Neuronal stem cell (in vitro differentiated cells): ENCODE data around the gene NUDT3.
A peak's percentile ranks its signal among the peaks of the same experiment; 100 is the strongest.
"Not testable (repeated sequence)": the region's sequence is repeated elsewhere in the genome, so short reads cannot be mapped to it uniquely, and the experiment has no call there.

Source experiments
- DNase-seq: peaks from one replicate; pipeline ENCODE4 v3.0.0-alpha.2; 2013; ENCODE audit warnings: low spot score
- H2AFZ ChIP-seq: one replicate; pipeline ENCODE4 v1.6.1; 2013; ENCODE audit warnings: mild to moderate bottlenecking, low read length, inconsistent platforms
- H2AK5ac ChIP-seq: 2 replicates; pipeline ENCODE4 v1.6.1; 2013; ENCODE audit warnings: low read depth, mild to moderate bottlenecking, inconsistent platforms, low read length, moderate library complexity, mixed read lengths
- H2BK120ac ChIP-seq: 2 replicates; pipeline ENCODE4 v1.6.1; 2013; ENCODE audit warnings: low read depth, mild to moderate bottlenecking, inconsistent platforms, low read length, moderate library complexity, mixed read lengths
- H2BK12ac ChIP-seq: one replicate; pipeline ENCODE4 v1.6.1; 2013; ENCODE audit warnings: low read length, inconsistent platforms
- H2BK15ac ChIP-seq: 2 replicates; pipeline ENCODE4 v1.6.1; 2013; ENCODE audit warnings: mild to moderate bottlenecking, low read length, inconsistent platforms, mixed read lengths
- H2BK5ac ChIP-seq: one replicate; pipeline ENCODE4 v1.6.1; 2013; ENCODE audit warnings: inconsistent platforms, mild to moderate bottlenecking, low read length, moderate library complexity
- H3K14ac ChIP-seq: one replicate; pipeline ENCODE4 v1.6.1; 2013; ENCODE audit warnings: low read length, inconsistent platforms
- H3K18ac ChIP-seq: 2 replicates; pipeline ENCODE4 v1.6.1; 2013; ENCODE audit warnings: low read length, inconsistent platforms
- H3K23ac ChIP-seq: 2 replicates; pipeline ENCODE4 v1.6.1; 2013; ENCODE audit warnings: low read depth, mild to moderate bottlenecking, mixed read lengths, low read length, inconsistent platforms; ENCODE audit not compliant: poor library complexity
- H3K27ac ChIP-seq: replicated peaks from 3 replicates; pipeline ENCODE4 v1.5.1; 2013; ENCODE audit warnings: low read length, inconsistent platforms
- H3K27me3 ChIP-seq, 3 experiments: 2 replicates each; pipeline ENCODE4 v1.6.1; 2013; ENCODE audit warnings: low read length in 3 of 3, mild to moderate bottlenecking in 2 of 3, inconsistent platforms in 1 of 3, low read depth in 1 of 3, mixed read lengths in 1 of 3, moderate library complexity in 1 of 3; ENCODE audit not compliant: control insufficient read depth in 3 of 3, insufficient read depth in 3 of 3
- H3K36me3 ChIP-seq, 2 donors: replicated peaks in 1 of 2; 2 replicates each; pipeline ENCODE4 v1.6.1; 2013; ENCODE audit warnings: low read length in 2 of 2; ENCODE audit not compliant: control insufficient read depth in 2 of 2, insufficient read depth in 2 of 2
- H3K4ac ChIP-seq: 2 replicates; pipeline ENCODE4 v1.6.1; 2013; ENCODE audit warnings: inconsistent platforms, mild to moderate bottlenecking, low read length, moderate library complexity
- H3K4me1 ChIP-seq, 2 donors: 1 replicate in 1 of 2; 2 replicates in 1 of 2; pipeline ENCODE4 v1.6.1; 2013; ENCODE audit warnings: low read length in 2 of 2, low read depth in 1 of 2; ENCODE audit not compliant: control insufficient read depth in 2 of 2, insufficient read depth in 1 of 2
- H3K4me2 ChIP-seq: one replicate; pipeline ENCODE4 v1.6.1; 2013; ENCODE audit warnings: mild to moderate bottlenecking, low read length, inconsistent platforms; ENCODE audit not compliant: insufficient read depth, poor library complexity, severe bottlenecking
- H3K4me3 ChIP-seq, 2 donors: 2 replicates each; pipeline ENCODE4 v1.5.1; 2013; ENCODE audit warnings: low read length in 2 of 2, mild to moderate bottlenecking in 2 of 2, inconsistent platforms in 1 of 2, moderate library complexity in 1 of 2
- H3K79me1 ChIP-seq: one replicate; pipeline ENCODE4 v1.6.1; 2013; ENCODE audit warnings: low read depth, mild to moderate bottlenecking, inconsistent platforms, low read length, moderate library complexity
- H3K9ac ChIP-seq: one replicate; pipeline ENCODE4 v1.6.1; 2013; ENCODE audit warnings: mild to moderate bottlenecking, low read depth, low read length, inconsistent platforms; ENCODE audit not compliant: poor library complexity
- H3K9me3 ChIP-seq, 2 donors: replicated peaks in 1 of 2; 2 replicates each; pipeline versions ENCODE3 to v1.6.1; 2013; ENCODE audit warnings: low read length in 2 of 2, mild to moderate bottlenecking in 2 of 2, inconsistent platforms in 1 of 2, low read depth in 1 of 2, mixed read lengths in 1 of 2, moderate library complexity in 1 of 2; ENCODE audit not compliant: control insufficient read depth in 2 of 2, insufficient read depth in 1 of 2
- H4K8ac ChIP-seq: one replicate; pipeline ENCODE4 v1.6.1; 2013; ENCODE audit warnings: low read depth, mild to moderate bottlenecking, inconsistent platforms, low read length, moderate library complexity
- H4K91ac ChIP-seq: one replicate; pipeline ENCODE4 v1.6.1; 2013; ENCODE audit warnings: low read length, low read depth, mild to moderate bottlenecking, inconsistent platforms; ENCODE audit not compliant: poor library complexity
- WGBS, 2 donors: extraction: QIAGEN DNeasy Blood & Tissue Kit; methylation state at CpG; one replicate each; pipeline ENCODE4 v1.1.7; 2013; ENCODE audit warnings: missing lambda C conversion rate in 2 of 2, mixed read lengths in 1 of 2; ENCODE audit not compliant: insufficient read length in 2 of 2, insufficient replicate concordance in 1 of 2; ENCODE audit errors: extremely low coverage in 2 of 2; 5-methylcytosine and 5-hydroxymethylcytosine counted together

NUDT3 gene

DNA sequence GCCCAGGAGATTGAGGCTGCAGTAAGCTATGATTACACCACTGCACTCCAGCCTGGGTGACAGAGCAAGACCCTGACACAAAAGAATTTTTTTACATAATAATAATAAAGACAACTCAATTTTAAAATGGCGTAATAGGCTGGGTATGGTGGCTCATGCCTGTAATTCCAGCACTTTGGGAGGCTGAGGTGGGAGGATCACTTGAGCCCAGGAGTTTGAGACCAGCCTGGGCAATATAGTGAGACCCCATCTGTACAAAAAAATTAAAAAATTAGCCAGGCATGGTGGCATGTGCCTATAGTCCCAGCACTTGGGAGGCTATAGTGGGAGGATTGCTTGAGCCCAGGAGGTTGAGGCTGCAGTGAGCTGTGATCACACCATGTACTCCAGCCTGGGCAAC lies 15.4 kb upstream of the NUDT3 start:
- H3K4me2 ChIP-seq, H3K14ac ChIP-seq, H2BK12ac ChIP-seq, H2AK5ac ChIP-seq, H3K9ac ChIP-seq, H3K18ac ChIP-seq, H2BK5ac ChIP-seq, H3K23ac ChIP-seq, H3K4ac ChIP-seq, DNase-seq, H2AFZ ChIP-seq, H3K27ac ChIP-seq, H3K9me3 ChIP-seq, H3K79me1 ChIP-seq, H3K36me3 ChIP-seq, H4K91ac ChIP-seq, H4K8ac ChIP-seq, H2BK15ac ChIP-seq, H3K4me3 ChIP-seq, H2BK120ac ChIP-seq, H3K4me1 ChIP-seq, H3K27me3 ChIP-seq: not testable (repeated sequence)
- no CpG with 5 or more reads among the region's 1 CpG for WGBS, 2 donors

DNA sequence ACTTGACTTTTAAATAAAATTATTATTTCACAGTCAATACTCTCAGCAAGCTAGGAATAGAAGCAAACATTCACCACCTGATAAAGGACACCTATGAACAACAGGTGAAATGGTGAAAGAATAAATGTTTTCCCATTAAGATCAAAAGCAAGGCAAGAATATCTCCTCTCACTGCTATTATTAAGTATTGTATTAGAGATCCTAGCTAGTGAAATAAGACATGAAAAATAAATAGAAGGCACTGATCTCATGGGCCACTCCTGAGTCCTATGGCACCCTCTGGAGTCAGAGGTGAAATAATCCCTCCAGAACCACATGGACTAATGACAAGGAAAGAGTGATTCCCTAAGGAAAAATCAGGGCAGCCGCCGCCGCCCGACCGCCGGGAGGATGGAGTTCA lies 4.0 kb upstream of the NUDT3 start:
- H2AFZ ChIP-seq: no peak overlapping the region
- no CpG with 5 or more reads among the region's 6 CpGs for WGBS, 2 donors
- H2BK120ac ChIP-seq: no peak overlapping the region
- no peak overlapping the region for H3K18ac ChIP-seq
- H3K4me3 ChIP-seq: no peak overlapping the region
- no peaks in the 10 kb centered on the region for H3K36me3 ChIP-seq
- DNase-seq: no peak
- H2AK5ac ChIP-seq: no peak overlapping the region
- no peak overlapping the region for H2BK12ac ChIP-seq
- no peak overlapping the region for H3K4ac ChIP-seq
- no peak overlapping the region for H3K4me2 ChIP-seq
- H3K23ac ChIP-seq: no peak overlapping the region
- H3K27me3 ChIP-seq: no peaks in the 10 kb centered on the region
- H2BK5ac ChIP-seq: no peak overlapping the region
- peaks cover 2% of the 10 kb centered on the region for H3K79me1 ChIP-seq
- H3K27ac ChIP-seq: no peak overlapping the region
- H4K91ac ChIP-seq: no peak overlapping the region
- peaks cover 0 to 6% of the 10 kb centered on the region in 2 donors for H3K9me3 ChIP-seq
- H3K14ac ChIP-seq: no peak overlapping the region
- H4K8ac ChIP-seq: no peak overlapping the region
- H3K4me1 ChIP-seq: no peaks in the 10 kb centered on the region
- no peak overlapping the region for H3K9ac ChIP-seq
- no peak overlapping the region for H2BK15ac ChIP-seq

- Histone ChIP-seq H3K4ac (no peak overlapping the region), H3K9me3 (peaks cover 0 to 6% of the 10 kb centered on the region in 2 donors), H2BK15ac (no peak overlapping the region), H3K27ac (no peak overlapping the region), H2BK12ac (no peak overlapping the region), H3K4me1 (peaks cover 0 to 3% of the 10 kb centered on the region in 2 donors), H3K36me3 (no peaks in the 10 kb centered on the region), H3K4me3 (no peak overlapping the region), H3K14ac (no peak overlapping the region), H4K91ac (no peak overlapping the region), H2AK5ac (no peak overlapping the region), H3K9ac (no peak overlapping the region), H2BK120ac (no peak overlapping the region), H2BK5ac (no peak overlapping the region), H3K79me1 (peaks cover 2% of the 10 kb centered on the region), H3K18ac (no peak overlapping the region), H3K4me2 (no peak overlapping the region), H2AFZ (no peak overlapping the region), H3K27me3 (no peaks in the 10 kb centered on the region), H3K23ac (no peak overlapping the region), H4K8ac (no peak overlapping the region)
- WGBS, 2 donors: no CpG with 5 or more reads among the region's 3 CpGs
- DNase-seq: no peak
These were observed 1.5 kb upstream of the NUDT3 start for GRCh38 chr6:34393966-34394305.

GRCh38 chr6:34393191-34393965 lies 909 bp upstream of the NUDT3 start:
- H3K79me1 ChIP-seq: peaks cover 2% of the 10 kb centered on the region
- no peak overlapping the region for H4K8ac ChIP-seq
- no peak overlapping the region for H3K23ac ChIP-seq
- peaks cover 0 to 4% of the 10 kb centered on the region in 2 donors for H3K4me1 ChIP-seq
- peak overlapping the region in 1 of 2 donors; percentile 80 for H3K4me3 ChIP-seq
- H3K27me3 ChIP-seq: no peaks in the 10 kb centered on the region
- no peak overlapping the region for H2AK5ac ChIP-seq
- no peak overlapping the region for H2BK120ac ChIP-seq
- H3K18ac ChIP-seq: no peak overlapping the region
- H2BK15ac ChIP-seq: no peak overlapping the region
- no peak overlapping the region for H3K4ac ChIP-seq
- no peak overlapping the region for H2BK12ac ChIP-seq
- H3K14ac ChIP-seq: no peak overlapping the region
- peaks cover 0 to 6% of the 10 kb centered on the region in 2 donors for H3K9me3 ChIP-seq
- WGBS, 2 donors: no CpG with 5 or more reads among the region's 16 CpGs
- H3K4me2 ChIP-seq: peak overlapping the region; percentile 48
- H3K27ac ChIP-seq: no peak overlapping the region
- H2AFZ ChIP-seq: peak overlapping the region; percentile 95
- no peak overlapping the region for H4K91ac ChIP-seq
- H2BK5ac ChIP-seq: no peak overlapping the region
- DNase-seq: no peak
- no peaks in the 10 kb centered on the region for H3K36me3 ChIP-seq
- H3K9ac ChIP-seq: no peak overlapping the region
